GM18508 (cell line): Measurements from ENCODE around the gene ZNF784.

ENCODE experiments used
- ATAC-seq: cut with Tn5 transposase; IDR thresholded peaks from one replicate; pipeline ENCODE4 v1.9.1; 2021; ENCODE audit warnings: moderate number of reproducible peaks; ENCODE audit not compliant: insufficient read depth, unreplicated experiment

ZNF784 gene

GRCh38 chr19:55656988-55657747 is 32.8 kb upstream of the ZNF784 start:
- no peak for ATAC-seq

DNA sequence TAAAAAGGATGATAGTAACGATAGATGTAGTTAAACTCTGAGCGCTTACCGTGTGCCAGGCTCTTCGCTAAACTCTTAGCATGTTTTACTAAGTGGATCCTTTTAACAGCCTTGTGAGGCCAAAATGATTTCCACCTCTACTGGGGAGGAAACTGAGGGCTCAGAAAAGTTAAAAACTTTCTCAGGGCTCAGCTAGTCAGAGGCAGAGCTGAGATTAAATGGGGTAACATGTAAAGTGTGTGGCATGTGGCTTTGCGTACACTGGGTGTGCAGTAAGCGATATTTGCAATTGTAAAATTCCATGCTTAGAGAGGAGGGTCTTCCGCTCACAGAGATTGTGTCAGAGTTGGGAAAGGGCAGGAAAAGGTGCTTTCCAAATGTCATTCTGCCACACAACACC is 32.2 kb upstream of the ZNF784 start:
- no peak for ATAC-seq

DNA sequence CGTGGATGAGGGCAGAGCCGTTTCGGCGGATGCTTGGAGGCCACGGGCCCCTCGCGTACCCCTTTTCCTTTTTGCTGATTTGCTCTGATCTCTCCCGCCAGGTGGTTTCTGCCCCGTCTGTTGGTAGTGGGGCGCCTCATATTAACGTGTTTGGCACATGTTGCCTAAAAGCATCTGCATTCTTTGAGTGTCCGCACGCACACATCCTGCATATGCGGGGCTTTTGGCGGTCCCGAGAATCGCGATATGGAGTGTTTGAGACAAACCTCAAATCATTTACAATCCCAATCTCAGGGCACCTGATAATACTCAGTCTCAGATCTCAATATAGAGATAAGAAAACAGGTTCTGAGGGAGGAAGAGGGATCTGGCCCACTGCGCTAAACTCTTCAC is 31.3 kb upstream of the ZNF784 start:
- no peak for ATAC-seq

GRCh38 chr19:55654868-55655647 is 30.7 kb upstream of the ZNF784 start, which contains the start of gene U2AF2:
Gene U2AF2, plus strand, starts transcription at chr19:55655035. Its CDS starts 70 bp downstream, at chr19:55655105.
- peak; percentile 9 for ATAC-seq

DNA sequence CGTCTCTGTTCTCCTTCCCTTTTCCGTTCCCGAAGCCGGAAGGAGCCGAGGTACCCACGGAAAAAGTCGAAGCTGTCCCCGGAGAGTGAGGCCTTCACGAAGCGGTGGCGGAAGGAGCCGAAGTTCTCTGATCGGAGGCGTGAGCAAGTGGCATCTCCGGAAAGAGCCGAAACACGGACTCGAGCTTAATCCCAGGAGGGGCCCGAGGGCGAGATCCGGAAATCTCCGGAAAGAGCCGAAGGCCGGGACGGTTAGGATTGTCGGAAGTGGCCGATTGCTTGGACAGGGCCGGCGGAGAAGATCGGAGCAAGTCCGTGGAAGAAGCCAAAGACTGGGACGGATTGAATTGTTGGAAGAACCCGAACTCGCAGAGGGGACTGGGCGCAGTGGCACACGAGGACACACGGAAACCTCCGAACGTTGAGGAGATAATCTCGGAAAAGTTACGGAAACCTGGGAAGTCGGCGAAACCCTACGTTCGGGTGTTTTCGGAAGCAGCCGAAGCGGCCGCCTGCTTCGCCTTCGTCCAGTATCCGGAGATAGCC is 30.0 kb upstream of the ZNF784 start:
- peak; percentile 44 for ATAC-seq

GRCh38 chr19:55653651-55654322 is 29.4 kb upstream of the ZNF784 start:
- ATAC-seq = peak; percentile 35

DNA sequence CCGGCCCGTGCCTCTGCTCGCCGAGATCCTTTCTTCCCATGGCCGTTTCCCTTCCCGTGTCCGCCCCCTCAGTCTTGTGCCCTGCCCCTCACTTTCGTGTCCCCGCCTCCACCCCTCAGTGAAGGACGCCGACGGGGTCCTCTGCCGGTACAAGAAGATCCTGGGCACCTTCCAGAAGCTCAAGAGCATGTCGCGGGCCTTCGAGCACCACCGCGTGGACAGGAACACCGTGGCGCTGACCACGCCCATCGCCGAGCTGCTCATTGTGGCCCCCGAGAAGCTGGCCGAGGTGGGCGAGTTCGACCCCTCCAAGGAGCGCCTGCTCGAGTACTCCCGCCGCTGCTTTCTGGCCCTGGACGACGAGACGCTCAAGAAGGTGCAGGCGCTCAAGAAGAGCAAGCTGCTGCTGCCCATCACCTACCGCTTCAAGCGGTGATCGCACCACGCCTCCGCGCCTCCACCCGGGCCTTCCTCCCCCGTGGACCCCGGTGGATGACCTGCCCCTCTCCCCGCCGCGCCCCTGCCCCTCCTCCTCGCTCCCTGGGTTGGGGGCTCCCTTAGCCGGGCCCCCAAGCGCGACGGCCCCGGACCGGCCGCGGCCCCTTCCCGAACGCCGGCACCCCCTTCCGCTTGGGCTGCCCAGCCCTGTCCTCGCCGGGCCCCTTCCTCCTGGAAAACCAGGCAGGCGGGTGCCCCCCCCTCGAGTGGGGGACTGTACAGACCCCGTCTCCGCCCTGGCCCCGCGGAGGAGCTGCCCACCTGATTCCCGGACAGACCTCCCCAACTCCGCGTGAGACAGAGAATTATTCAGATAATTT is 28.2 kb upstream of the ZNF784 start:
- ATAC-seq = no peak

- ATAC-seq = no peak
Observed at GRCh38 chr19:55651236-55651635, 26.9 kb upstream of the ZNF784 start.

GRCh38 chr19:55650602-55651230 is 26.4 kb upstream of the ZNF784 start:
- no peak for ATAC-seq

DNA sequence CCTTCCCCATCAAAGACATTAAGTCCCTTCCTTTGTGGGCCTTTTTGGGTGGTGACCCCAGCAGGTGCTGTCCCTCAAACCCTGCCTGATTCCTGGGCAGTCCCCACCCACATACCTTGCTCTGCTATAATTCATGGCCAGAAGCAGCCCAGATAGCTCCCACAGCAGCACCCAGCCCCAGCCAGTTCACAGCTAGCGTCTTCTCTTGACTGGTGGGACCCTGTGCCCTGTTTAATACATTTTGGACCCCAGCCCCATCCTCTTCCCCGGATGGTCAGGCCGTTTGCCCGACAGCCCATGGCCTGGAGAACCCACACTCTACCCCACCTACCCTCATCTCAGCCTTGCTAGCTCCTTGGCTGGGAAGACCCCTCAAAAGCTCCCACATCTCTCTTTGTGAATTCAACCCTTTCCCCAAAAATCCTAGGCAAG is 25.8 kb upstream of the ZNF784 start:
- ATAC-seq = no peak

GRCh38 chr19:55649268-55650125 is 25.1 kb upstream of the ZNF784 start:
- no peak for ATAC-seq

GRCh38 chr19:55648585-55649267 is 24.4 kb upstream of the ZNF784 start:
- no peak for ATAC-seq

DNA sequence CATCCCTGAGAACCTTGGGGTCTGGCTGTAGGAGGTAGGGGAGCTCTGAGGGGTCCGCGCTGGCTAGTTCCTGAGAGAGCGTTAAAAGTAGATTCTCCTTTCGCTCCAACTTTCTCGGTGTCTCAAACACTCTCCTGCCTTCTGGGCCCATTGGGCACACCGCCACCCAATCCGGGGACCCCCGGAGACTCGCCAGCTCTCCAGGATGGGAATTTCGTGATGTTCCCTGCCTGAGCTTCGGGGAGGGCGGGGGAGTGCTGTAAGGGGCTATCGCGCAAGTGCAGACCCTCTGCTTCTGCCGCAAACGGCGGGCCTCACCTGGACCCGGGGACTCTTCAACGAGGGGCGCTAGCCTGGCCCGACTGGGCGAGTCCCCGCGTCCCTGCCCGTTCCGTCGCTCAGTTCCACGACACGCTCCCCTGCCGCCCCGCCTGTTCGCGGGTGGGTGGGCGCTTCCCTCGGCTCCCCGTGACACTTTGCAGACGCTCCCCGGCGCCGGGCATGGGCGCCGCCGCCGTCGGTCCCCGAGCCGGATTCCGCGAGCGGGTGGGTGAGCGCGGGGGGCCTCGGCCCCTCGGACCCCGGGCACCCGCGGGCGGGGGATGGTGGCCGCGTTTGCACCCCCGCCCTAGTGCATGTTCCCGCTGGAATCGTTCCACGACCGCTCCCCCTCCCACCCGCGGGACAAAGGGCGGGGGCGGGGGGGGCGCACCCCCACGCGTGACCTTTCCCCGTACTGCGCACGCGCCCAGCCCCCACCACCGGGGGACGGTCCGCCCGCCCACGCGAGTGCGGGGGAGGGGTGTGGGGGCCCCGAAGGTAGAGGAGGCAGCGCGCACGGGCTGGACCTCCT is 23.6 kb upstream of the ZNF784 start, which contains the start of gene CCDC106:
CCDC106 (plus strand) TSS at position 481 of the 853 bp plus-strand sequence. CDS start 835 bp downstream, outside the sequence.
- no peak for ATAC-seq

DNA sequence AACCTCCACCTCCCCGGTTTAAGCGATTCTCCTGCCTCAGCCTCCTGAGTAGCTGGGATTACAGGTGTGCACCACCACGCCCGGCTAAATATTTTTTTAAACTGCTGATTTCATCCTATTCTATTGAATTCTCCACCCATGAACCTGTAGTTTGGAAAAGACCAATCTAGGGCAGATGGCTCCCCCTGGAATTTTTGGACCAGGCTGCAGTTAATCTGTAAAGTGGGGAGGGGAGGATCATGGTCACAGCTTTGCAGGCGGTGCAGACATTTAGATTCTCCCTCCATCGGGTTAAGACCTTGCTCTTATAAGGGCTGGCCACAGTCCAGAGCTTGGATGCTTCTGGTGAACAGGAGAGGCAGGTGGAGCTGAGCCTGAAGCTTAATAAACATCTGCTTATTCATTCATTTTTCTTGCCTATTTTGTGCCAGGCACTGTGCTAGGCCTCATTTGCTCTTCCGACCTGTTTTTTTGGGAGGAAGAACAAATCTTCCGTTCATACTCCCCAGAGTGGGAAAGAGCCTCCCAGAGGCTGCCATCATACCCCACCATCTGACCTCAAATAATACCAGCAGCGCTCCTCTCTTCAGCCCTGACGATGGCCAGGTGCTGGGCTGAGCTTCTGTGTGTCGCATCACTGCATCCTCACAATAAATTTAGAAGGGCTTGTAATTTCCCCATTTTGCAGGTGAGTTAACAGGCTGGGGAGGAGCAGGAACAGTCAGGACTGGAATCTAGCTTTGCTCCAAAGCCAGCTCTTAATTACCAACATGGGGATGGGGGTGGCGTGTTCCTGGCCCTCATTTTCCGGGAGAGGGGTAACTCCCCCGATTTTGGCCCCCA is 22.7 kb upstream of the ZNF784 start:
- no peak for ATAC-seq

DNA sequence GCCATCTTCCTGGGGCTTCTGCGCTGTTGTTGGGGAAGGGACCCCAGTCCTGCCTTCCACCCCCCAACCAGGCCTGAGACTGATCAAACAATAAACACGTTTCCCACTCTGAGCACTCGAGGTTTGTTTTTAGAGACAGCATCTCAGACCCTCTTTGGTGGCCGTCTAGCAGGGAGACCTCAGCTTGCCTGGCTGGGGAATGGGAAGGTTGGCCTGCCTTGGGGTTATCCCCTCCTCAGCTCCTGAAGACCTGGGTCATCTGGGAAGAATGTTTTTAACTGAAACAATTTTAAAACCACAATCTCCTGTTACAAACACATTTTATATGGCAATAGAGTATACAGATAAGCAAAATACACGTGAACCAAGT is 21.1 kb upstream of the ZNF784 start:
- no peak for ATAC-seq

GRCh38 chr19:55644842-55645511 is 20.6 kb upstream of the ZNF784 start:
- ATAC-seq = no peak
